HCT116 (cell line): Measurements from ENCODE around the gene SPRR1A. TPM values are rescaled to one million over a fixed set of nuclear protein-coding genes. Genes with fewer than 3 reads are reported as not detected.

Experiments
- ATAC-seq: fragments of 200-7000 bp; cut with Tn5 transposase; 2 replicates; pipeline ENCODE4 v1.9.1; 2020; ENCODE audit warnings: mild to moderate bottlenecking, moderate library complexity
- BruUV-seq: library from RNA; stranded (reverse); fragments of 400-500 nt; replicated peaks from 2 replicates; lab custom pipeline; 2021; lab: Mats Ljungman, UMichigan
- CTCF ChIA-PET: fragments of 300-600 bp; sonication (Branson Sonifier 250); formaldehyde crosslinking; loops from one replicate; lab custom pipeline; 2021; ENCODE audit warnings: antibody characterized with exemption; lab: Charles Lee
- POLR2A ChIA-PET: fragments of 300-600, 350-600 bp; sonication (Branson Sonifier 250); formaldehyde crosslinking; loops from one replicate; lab custom pipeline; 2021; ENCODE audit warnings: antibody characterized with exemption; lab: Charles Lee
- RAD21 ChIA-PET, 2 experiments: fragments of 300-600 bp; sonication (Branson Sonifier 250); formaldehyde crosslinking; loops; one replicate each; lab custom pipeline; 2023; ENCODE audit warnings: low total read pairs in 2 of 2; ENCODE audit not compliant: uncharacterized antibody in 2 of 2, unreplicated experiment in 2 of 2, low non-redundant PET in 1 of 2; lab: Charles Lee
- DNase-seq: peaks from one replicate; pipeline ENCODE4 v3.0.0-alpha.2; 2010; ENCODE audit warnings: low read depth, low spot score
- H2AFZ ChIP-seq: fragments of 200-600 bp; shearing (Covaris generic), sonication (generic); 2 replicates; pipeline ENCODE4 v1.6.1; 2017; ENCODE audit warnings: low read depth, mixed run types, mixed read lengths, antibody characterized with exemption, low read length; ENCODE audit not compliant: poor library complexity, severe bottlenecking
- H3K27ac ChIP-seq: 2 replicates; pipeline ENCODE4 v1.5.1; 2012; ENCODE audit warnings: low read depth, low read length
- H3K27me3 ChIP-seq: fragments of 200-600 bp; sonication (generic); 2 replicates; pipeline ENCODE4 v1.6.1; 2016; ENCODE audit warnings: mixed run types, low read length, mixed read lengths; ENCODE audit not compliant: insufficient read depth
- H3K36me3 ChIP-seq, 2 experiments: fragments of 200-500 bp in 1 of 2; fragments of 200-600 bp in 1 of 2; sonication (Bioruptor generic) in 1 of 2; sonication (generic) in 1 of 2; 2 replicates each; pipeline versions ENCODE4 v1.5.1 to v1.6.1; 2014 to 2016; ENCODE audit warnings: low read length in 2 of 2, inconsistent platforms in 1 of 2, mixed read lengths in 1 of 2, mixed run types in 1 of 2; ENCODE audit not compliant: insufficient read depth in 2 of 2, control insufficient read depth in 1 of 2
- H3K4me1 ChIP-seq, 2 experiments: fragments of 200-600 bp in 1 of 2; sonication (generic) in 1 of 2; 2 replicates each; pipeline versions ENCODE4 v1.5.1 to v1.6.1; 2012 to 2017; ENCODE audit warnings: low read length in 2 of 2, inconsistent platforms in 1 of 2, mild to moderate bottlenecking in 1 of 2, mixed read lengths in 1 of 2, mixed run types in 1 of 2, moderate library complexity in 1 of 2; ENCODE audit not compliant: insufficient read depth in 2 of 2, control insufficient read depth in 1 of 2
- H3K4me2 ChIP-seq: fragments of 200-600 bp; sonication (generic); 2 replicates; pipeline ENCODE4 v1.6.1; 2017; ENCODE audit warnings: mixed run types, low read length, mixed read lengths
- H3K4me3 ChIP-seq, 2 experiments: fragments of 200-600 bp in 1 of 2; sonication (generic) in 1 of 2; replicated peaks in 1 of 2; 2 replicates each; pipeline ENCODE4 v1.5.1; 2011 to 2016; ENCODE audit warnings: low read length in 2 of 2, control low read depth in 1 of 2, low read depth in 1 of 2, mild to moderate bottlenecking in 1 of 2, mixed read lengths in 1 of 2, mixed run types in 1 of 2
- H3K79me2 ChIP-seq: fragments of 200-600 bp; sonication (generic); 2 replicates; pipeline ENCODE4 v1.6.1; 2017; ENCODE audit warnings: mild to moderate bottlenecking, mixed run types, low read length, moderate library complexity, mixed read lengths; ENCODE audit not compliant: insufficient read depth
- H3K9ac ChIP-seq: fragments of 200-600 bp; sonication (generic); 2 replicates; pipeline ENCODE4 v1.6.1; 2016; ENCODE audit warnings: low read length, mixed read lengths
- H3K9me2 ChIP-seq: fragments of 200-600 bp; sonication (generic), shearing (Covaris generic); 2 replicates; pipeline ENCODE4 v1.6.1; 2017; ENCODE audit warnings: mixed run types, mild to moderate bottlenecking, moderate library complexity; ENCODE audit not compliant: insufficient read depth
- H3K9me3 ChIP-seq, 2 experiments: fragments of 200-500 bp in 1 of 2; fragments of 200-600 bp in 1 of 2; sonication (Bioruptor generic) in 1 of 2; sonication (generic) in 1 of 2; 2 replicates each; pipeline ENCODE4 v1.6.1; 2014 to 2017; ENCODE audit warnings: low read length in 2 of 2, mixed read lengths in 2 of 2, inconsistent platforms in 1 of 2, low read depth in 1 of 2, mild to moderate bottlenecking in 1 of 2, mixed run types in 1 of 2, moderate library complexity in 1 of 2; ENCODE audit not compliant: control insufficient read depth in 1 of 2, insufficient read depth in 1 of 2
- H4K20me1 ChIP-seq: fragments of 200-600 bp; sonication (generic), shearing (Covaris generic); 2 replicates; pipeline ENCODE4 v1.6.1; 2017; ENCODE audit warnings: mixed run types, mild to moderate bottlenecking, moderate library complexity; ENCODE audit not compliant: insufficient read depth
- CEBPB ChIP-seq: IDR thresholded peaks from 2 replicates; pipeline ENCODE4 v1.6.1; 2012; ENCODE audit warnings: low read depth
- CTCF ChIP-seq, 3 experiments: fragments of 200-600 bp in 1 of 3; sonication (generic) in 1 of 3; IDR thresholded peaks in 2 of 3; conservative IDR thresholded peaks in 1 of 3; 2 replicates each; pipeline ENCODE4 v1.5.1; 2012 to 2017; ENCODE audit warnings: low read depth in 2 of 3, low read length in 2 of 3, antibody characterized with exemption in 1 of 3, borderline replicate concordance in 1 of 3, control low read depth in 1 of 3, mild to moderate bottlenecking in 1 of 3, mixed read lengths in 1 of 3, mixed run types in 1 of 3, moderate library complexity in 1 of 3; ENCODE audit not compliant: insufficient read depth in 1 of 3
- EGR1 ChIP-seq: IDR thresholded peaks from 2 replicates; pipeline ENCODE4 v1.6.1; 2012; ENCODE audit warnings: low read depth
- ELF1 ChIP-seq: IDR thresholded peaks from 2 replicates; pipeline ENCODE4 v1.6.1; 2012; ENCODE audit warnings: low read depth, borderline replicate concordance
- EZH2phosphoT487 ChIP-seq: fragments of 200-600 bp; IDR thresholded peaks from 2 replicates; pipeline ENCODE4 v1.6.1; 2018; ENCODE audit warnings: antibody characterized with exemption, borderline replicate concordance
- POLR2A ChIP-seq: IDR thresholded peaks from 2 replicates; pipeline ENCODE4 v1.7.0; 2011; ENCODE audit warnings: borderline replicate concordance; ENCODE audit not compliant: insufficient read depth, insufficient read length; ENCODE audit errors: extremely low read depth
- POLR2AphosphoS5 ChIP-seq: IDR thresholded peaks from 2 replicates; pipeline ENCODE4 v1.6.1; 2011; ENCODE audit warnings: mild to moderate bottlenecking, low read depth, low read length, moderate library complexity
- SRF ChIP-seq: IDR thresholded peaks from 2 replicates; pipeline ENCODE4 v1.6.1; 2012; ENCODE audit warnings: low read depth
- ZFX ChIP-seq: fragments of 450-650 bp; IDR thresholded peaks from 2 replicates; pipeline ENCODE4 v1.6.1; 2017
- ZNF274 ChIP-seq: fragments of 200-500 bp; sonication (Bioruptor generic); IDR thresholded peaks from 2 replicates; pipeline ENCODE4 v1.6.1; 2014; ENCODE audit warnings: mild to moderate bottlenecking, low read depth, low read length, inconsistent platforms
- intact Hi-C: fragments of 100-400 bp; cut with micrococcal nuclease; formaldehyde crosslinking; loops from 2 replicates; pipeline ENCODE4 v1.10.0; 2022
- total RNA-seq: library from RNA; stranded (reverse); gene quantifications from one replicate; pipeline ENCODE4 v1.2.1, GENCODE V29; 2021; ENCODE audit not compliant: unreplicated experiment

SPRR1A gene
- total RNA-seq, 1 experiment from 2014 or later, result not detected

- Histone ChIP-seq H4K20me1 (no peaks in the 10 kb centered on the region), H3K4me3 (no peak overlapping the region), H3K27me3 (peaks cover 28% of the 10 kb centered on the region; the same call in 1 of the 2 replicates), H3K9me3 (no peaks in the 10 kb centered on the region), H3K36me3 (no peaks in the 10 kb centered on the region), H3K4me1 (peaks cover 0 to 10% of the 10 kb centered on the region in 2 experiments; a peak in 1 of 4 replicates), H3K27ac (no peak overlapping the region), H2AFZ (no peak overlapping the region), H3K79me2 (no peaks in the 10 kb centered on the region), H3K9ac (no peak overlapping the region), H3K9me2 (no peaks in the 10 kb centered on the region), H3K4me2 (no peak overlapping the region)
- no peak for ATAC-seq
- CTCF ChIA-PET, result no interaction called here
- TF ChIP-seq POLR2AphosphoS5, result no peak
- no peak for TF ChIP-seq CEBPB
- TF ChIP-seq ZNF274, result no peak
- TF ChIP-seq EZH2phosphoT487, result no peak
- no peak for TF ChIP-seq EGR1
- no peak for TF ChIP-seq CTCF (IDR thresholded peaks at IDR 0.05 in 2 of 3, conservative IDR thresholded peaks at IDR 0.05 in 1 of 3; ENCODE audit: borderline replicate concordance in 1 of 3, insufficient read depth in 1 of 3, low read depth in 2 of 3, low read length in 2 of 3)
- TF ChIP-seq POLR2A, result no peak
- TF ChIP-seq ZFX, result no peak
- no peak for TF ChIP-seq ELF1
- no peak for TF ChIP-seq SRF
- intact Hi-C loops, result no loop called here
- no peak for DNase-seq
- BruUV-seq, result no TSS peak
- POLR2A ChIA-PET, result no interaction called here
- RAD21 ChIA-PET, result no interaction called here
Measured at GRCh38 chr1:152996633-152997400, 12.9 kb downstream of the SPRR1A start.
